Lower leg skin (tissue), 3 donors: Measurements from ENCODE around the gene LGI4.

Experiments used
- CTCF ChIP-seq, 3 donors: fragments of 450-650 bp; IDR thresholded peaks; one replicate each; pipeline ENCODE4 v1.5.1; 2016; ENCODE audit warnings: antibody characterized with exemption in 3 of 3, mild to moderate bottlenecking in 3 of 3, moderate library complexity in 2 of 3
- POLR2A ChIP-seq, 2 donors: fragments of 450-650 bp; IDR thresholded peaks; one replicate each; pipeline ENCODE4 v1.6.1; 2016 to 2017; ENCODE audit warnings: antibody characterized with exemption in 2 of 2, mild to moderate bottlenecking in 1 of 2, moderate library complexity in 1 of 2

- TF ChIP-seq CTCF (IDR thresholded peaks at IDR 0.05) (no peak), POLR2A (IDR thresholded peaks at IDR 0.05) (no peak)
Observed at GRCh38 chr19:35088131-35088913, 46.5 kb downstream of the LGI4 start.
